Fibroblast of peridontal ligament (primary cell): ENCODE measurements around the gene CYB5R3.
"Not testable (repeated sequence)": the region's sequence is repeated elsewhere in the genome, so short reads cannot be mapped to it uniquely, and the experiment has no call there.

ENCODE experiments used
- DNase-seq: peaks from one replicate; pipeline ENCODE4 v3.0.0-alpha.2; 2010; ENCODE audit errors: extremely low read depth

Gene CYB5R3

DNA sequence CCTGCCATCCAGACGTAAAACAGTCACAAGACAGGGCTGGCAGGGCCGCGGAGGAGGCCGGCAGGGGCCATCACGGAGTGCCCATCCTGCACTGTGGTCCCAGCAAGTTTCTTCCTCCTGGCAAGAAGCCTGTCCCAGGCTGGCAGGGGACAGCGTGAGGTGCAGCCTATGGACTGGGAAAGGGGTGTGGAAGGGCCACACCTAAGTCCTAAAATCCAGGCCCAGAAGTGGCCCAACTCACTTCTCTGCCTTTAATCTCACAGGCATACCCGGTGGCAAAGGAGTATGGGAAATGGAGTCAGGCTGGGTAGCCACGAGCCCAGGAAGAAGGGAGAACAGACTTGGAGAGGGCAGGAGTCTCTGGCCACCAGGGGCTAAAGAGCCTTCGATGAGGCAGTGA, 78.6 kb downstream of the CYB5R3 start:
- DNase-seq: not testable (repeated sequence)

DNA sequence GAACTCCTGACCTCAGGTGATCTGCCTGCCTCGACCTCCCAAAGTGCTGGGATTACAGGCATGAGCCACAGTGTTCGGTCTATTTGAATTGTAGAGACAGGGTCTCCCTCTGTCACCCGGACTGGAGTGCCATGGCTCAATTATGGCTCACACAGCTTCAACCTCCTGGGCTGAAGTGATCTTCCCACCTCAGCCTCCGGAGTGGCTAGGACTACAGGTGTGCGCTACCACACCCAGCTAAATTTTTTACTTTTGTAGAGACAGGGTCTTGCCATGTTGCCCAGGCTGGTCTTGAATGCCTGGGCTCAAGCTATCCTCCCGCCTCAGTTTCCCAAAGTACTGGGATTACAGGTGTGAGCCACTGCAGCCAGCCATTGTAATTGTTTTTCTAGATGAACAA, 81.2 kb downstream of the CYB5R3 start:
- not testable (repeated sequence) for DNase-seq
